HepG2 (cell line): ENCODE data around the gene ZNF804B. TPM values are rescaled to one million over a fixed set of nuclear protein-coding genes. Genes with fewer than 3 reads are reported as not detected.

Source experiments
- ATAC-seq: fragments of 200-7000 bp; cut with Tn5 transposase; 3 replicates; pipeline ENCODE4 v1.9.1; 2020; ENCODE audit warnings: mild to moderate bottlenecking, moderate library complexity
- BruUV-seq: library from RNA; stranded (reverse); fragments of 400-500 nt; replicated peaks from 2 replicates; lab custom pipeline; 2021; lab: Mats Ljungman, UMichigan
- CTCF ChIA-PET: fragments of 300-600 bp; formaldehyde crosslinking; extraction: SDS; loops from one replicate; lab custom pipeline; 2021; ENCODE audit warnings: low total read pairs, inconsistent platforms, low intra/inter-chr PET ratio; lab: Yijun Ruan, JAX
- POLR2A ChIA-PET: fragments of 350-600 bp; sonication (Branson Sonifier 250); formaldehyde crosslinking; loops from one replicate; lab custom pipeline; 2020; ENCODE audit warnings: antibody characterized with exemption, inconsistent platforms; lab: Yijun Ruan, JAX
- DNase-seq: peaks from one replicate; pipeline ENCODE4 v3.0.0-alpha.2; 2015; ENCODE audit warnings: low spot score
- FAIRE-seq: peaks from 3 replicates; lab custom pipeline; 2011; peaks lifted over from hg19 to GRCh38; lab: Jason Lieb, UNC
- H2AFZ ChIP-seq: one replicate; pipeline ENCODE4 v1.6.1; 2011; ENCODE audit warnings: low read length, inconsistent platforms
- H3K27ac ChIP-seq: fragments of 300-600 bp; 3 replicates; pipeline ENCODE4 v1.8.0; 2011; ENCODE audit warnings: mixed run types, mild to moderate bottlenecking, mixed read lengths, low read length, inconsistent platforms; ENCODE audit not compliant: insufficient read depth; ENCODE audit errors: extremely low read length
- H3K27me3 ChIP-seq, 2 experiments: fragments of 200-600 bp in 1 of 2; 2 replicates in 1 of 2; 3 replicates in 1 of 2; pipeline versions ENCODE4 v1.6.0 to v1.8.0; 2011; ENCODE audit warnings: low read length in 2 of 2, mild to moderate bottlenecking in 2 of 2, moderate library complexity in 2 of 2, inconsistent platforms in 1 of 2; ENCODE audit not compliant: insufficient read depth in 2 of 2, control insufficient read depth in 1 of 2
- H3K36me3 ChIP-seq, 2 experiments: fragments of 200-600 bp in 1 of 2; replicated peaks in 1 of 2; 2 replicates in 1 of 2; 3 replicates in 1 of 2; pipeline versions ENCODE4 v1.5.1 to v1.8.0; 2011; ENCODE audit warnings: low read length in 2 of 2, inconsistent platforms in 1 of 2; ENCODE audit not compliant: insufficient read depth in 2 of 2, control insufficient read depth in 1 of 2
- H3K4me1 ChIP-seq: 2 replicates; pipeline ENCODE4 v1.5.1; 2012; ENCODE audit warnings: low read length, inconsistent platforms; ENCODE audit not compliant: insufficient read depth
- H3K4me2 ChIP-seq: 2 replicates; pipeline ENCODE4 v1.6.0; 2011; ENCODE audit warnings: low read depth, low read length, inconsistent platforms
- H3K4me3 ChIP-seq, 3 experiments: fragments of 200-600 bp in 1 of 3; sonication (generic), shearing (Covaris generic) in 1 of 3; replicated peaks in 1 of 3; 2 replicates each; pipeline ENCODE4 v1.5.1; 2011 to 2016; ENCODE audit warnings: low read length in 3 of 3, inconsistent platforms in 2 of 3, low read depth in 2 of 3, mild to moderate bottlenecking in 2 of 3, control low read depth in 1 of 3, mixed read lengths in 1 of 3; ENCODE audit not compliant: insufficient read depth in 1 of 3
- H3K79me2 ChIP-seq: one replicate; pipeline ENCODE4 v1.6.1; 2011; ENCODE audit warnings: low read length, inconsistent platforms; ENCODE audit not compliant: insufficient read depth
- H3K9ac ChIP-seq: 2 replicates; pipeline ENCODE4 v1.6.0; 2011; ENCODE audit warnings: mild to moderate bottlenecking, low read depth, low read length, inconsistent platforms; ENCODE audit not compliant: insufficient read depth
- H3K9me3 ChIP-seq: 2 replicates; pipeline ENCODE4 v1.5.1; 2012; ENCODE audit warnings: mild to moderate bottlenecking, low read length
- H4K20me1 ChIP-seq: 2 replicates; pipeline ENCODE4 v1.6.0; 2011; ENCODE audit warnings: inconsistent platforms, mild to moderate bottlenecking, low read length, moderate library complexity; ENCODE audit not compliant: insufficient read depth
- ARID3A ChIP-seq: IDR thresholded peaks from 2 replicates; pipeline ENCODE4 v1.6.1; 2012; ENCODE audit warnings: low read depth, low read length, improper control_type of control experiment
- BCL6 ChIP-seq: IDR thresholded peaks from 2 replicates; pipeline ENCODE4 v1.6.1; 2016; ENCODE audit warnings: missing genetic modification reagents, missing compliant biosample characterization
- MED13 ChIP-seq: sonication (generic); formaldehyde crosslinking; IDR thresholded peaks from 2 replicates; pipeline ENCODE4 v1.5.0; 2020; ENCODE audit warnings: missing genetic modification reagents
- NFE2L2 ChIP-seq: fragments of 150-350 bp; IDR thresholded peaks from 2 replicates; pipeline ENCODE4 v1.6.1; 2014; ENCODE audit warnings: low read length
- NR2F1 ChIP-seq, 2 experiments: fragments of 450-650 bp in 1 of 2; formaldehyde crosslinking in 1 of 2; IDR thresholded peaks; 2 replicates each; pipeline versions ENCODE4 v1.5.0 to v1.6.1; 2016 to 2020; ENCODE audit warnings: mild to moderate bottlenecking in 1 of 2, missing compliant biosample characterization in 1 of 2, missing genetic modification reagents in 1 of 2, moderate library complexity in 1 of 2
- SNAPC2 ChIP-seq: sonication (generic); formaldehyde crosslinking; IDR thresholded peaks from 2 replicates; pipeline ENCODE4 v1.8.1; 2022; ENCODE audit warnings: mild to moderate bottlenecking, missing genetic modification reagents
- STAG1 ChIP-seq: sonication (generic); formaldehyde crosslinking; IDR thresholded peaks from 2 replicates; pipeline ENCODE4 v1.4.0; 2020; ENCODE audit warnings: missing genetic modification reagents
- XBP1 ChIP-seq: sonication (generic); formaldehyde crosslinking; IDR thresholded peaks from 2 replicates; pipeline ENCODE4 v1.5.0; 2020; ENCODE audit warnings: missing genetic modification reagents
- ZBTB1 ChIP-seq: sonication (generic); formaldehyde crosslinking; IDR thresholded peaks from 2 replicates; pipeline ENCODE4 v1.4.0; 2020; ENCODE audit warnings: missing genetic modification reagents, borderline replicate concordance
- ZFX ChIP-seq: sonication (generic); formaldehyde crosslinking; IDR thresholded peaks from 2 replicates; pipeline ENCODE4 v1.4.0; 2020; ENCODE audit warnings: mild to moderate bottlenecking, low read depth, missing genetic modification reagents, moderate library complexity
- ZNF44 ChIP-seq: sonication (generic); formaldehyde crosslinking; IDR thresholded peaks from 2 replicates; pipeline ENCODE4 v1.5.1; 2020; ENCODE audit warnings: mild to moderate bottlenecking, missing genetic modification reagents
- ZNF598 ChIP-seq: sonication (generic); formaldehyde crosslinking; IDR thresholded peaks from 2 replicates; pipeline ENCODE4 v1.5.1; 2020; ENCODE audit warnings: mild to moderate bottlenecking, missing genetic modification reagents, borderline replicate concordance
- ZNF841 ChIP-seq: sonication (generic); formaldehyde crosslinking; IDR thresholded peaks from 2 replicates; pipeline ENCODE4 v1.8.1; 2023; ENCODE audit warnings: missing genetic modification reagents, borderline replicate concordance
- ZSCAN25 ChIP-seq: sonication (generic); formaldehyde crosslinking; IDR thresholded peaks from 2 replicates; pipeline ENCODE4 v1.8.0; 2022; ENCODE audit warnings: mild to moderate bottlenecking, missing genetic modification reagents
- WGBS: methylation state at CpG from one replicate; pipeline ENCODE4 v1.1.6; 2017; ENCODE audit warnings: low lambda C conversion rate; 5-methylcytosine and 5-hydroxymethylcytosine counted together
- in situ Hi-C: cut with HindIII; loops from 2 replicates; pipeline ENCODE4 v1.10.0; 2017; ENCODE audit warnings: low pct_unique_long_range_greater_than_20kb; ENCODE audit not compliant: extremely low pct_ligation_motif_present
- intact Hi-C: fragments of 100-400 bp; cut with micrococcal nuclease; formaldehyde crosslinking; loops from one replicate; pipeline ENCODE4 v1.10.0; 2022; ENCODE audit not compliant: unreplicated experiment
- polyA plus RNA-seq, 8 experiments: library from polyadenylated mRNA; depleted of rRNA in 3 of 8; stranded (reverse) in 7 of 8; unstranded in 1 of 8; fragments of >200 nt; fragmentation: Illumina TruSeq in 4 of 8; extraction: Trizol in 4 of 8; gene quantifications; 2 replicates each; pipeline versions ENCODE4 v1.2.1 to v1.2.3, GENCODE V29; 2011 to 2016; ENCODE audit warnings: low read depth in 4 of 8, missing spikeins in 1 of 8, mixed read lengths in 1 of 8; ENCODE audit not compliant: insufficient read depth in 1 of 8
- total RNA-seq, 5 experiments: library from RNA; depleted of rRNA; stranded (reverse); fragments of >200 nt; fragmentation: Illumina TruSeq; extraction: Trizol; gene quantifications; 2 replicates each; pipeline ENCODE4 v1.2.3, GENCODE V29; 2016; ENCODE audit warnings: low read depth in 1 of 5
- TF ChIP-seq, protein P1 (sequence below): sonication (generic); formaldehyde crosslinking; conservative IDR thresholded peaks from 2 replicates; pipeline ENCODE4 v1.8.0; 2022; ENCODE audit warnings: low read depth, missing genetic modification reagents
- TF ChIP-seq, protein P2 (sequence below): sonication (generic); formaldehyde crosslinking; IDR thresholded peaks from 2 replicates; pipeline ENCODE4 v1.5.0; 2020; ENCODE audit warnings: mild to moderate bottlenecking, missing genetic modification reagents

The ZNF804B gene
- total and polyA plus RNA-seq, 2 of the 13 experiments (the other 11 are each of a cell fraction or from before 2014, with no cell fraction given), result not detected

- TF ChIP-seq, protein P1, sequence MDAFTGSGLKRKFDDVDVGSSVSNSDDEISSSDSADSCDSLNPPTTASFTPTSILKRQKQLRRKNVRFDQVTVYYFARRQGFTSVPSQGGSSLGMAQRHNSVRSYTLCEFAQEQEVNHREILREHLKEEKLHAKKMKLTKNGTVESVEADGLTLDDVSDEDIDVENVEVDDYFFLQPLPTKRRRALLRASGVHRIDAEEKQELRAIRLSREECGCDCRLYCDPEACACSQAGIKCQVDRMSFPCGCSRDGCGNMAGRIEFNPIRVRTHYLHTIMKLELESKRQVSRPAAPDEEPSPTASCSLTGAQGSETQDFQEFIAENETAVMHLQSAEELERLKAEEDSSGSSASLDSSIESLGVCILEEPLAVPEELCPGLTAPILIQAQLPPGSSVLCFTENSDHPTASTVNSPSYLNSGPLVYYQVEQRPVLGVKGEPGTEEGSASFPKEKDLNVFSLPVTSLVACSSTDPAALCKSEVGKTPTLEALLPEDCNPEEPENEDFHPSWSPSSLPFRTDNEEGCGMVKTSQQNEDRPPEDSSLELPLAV (CRISPR knock-in tag), result no peak
- no peak for TF ChIP-seq ZNF598
- no peak for TF ChIP-seq ARID3A
- no peak for TF ChIP-seq ZFX (CRISPR knock-in tag)
- TF ChIP-seq, all 625 proteins: peak for 0
Measured at GRCh38 chr7:89264126-89264525, 504.6 kb downstream of the ZNF804B start (continued).

DNA sequence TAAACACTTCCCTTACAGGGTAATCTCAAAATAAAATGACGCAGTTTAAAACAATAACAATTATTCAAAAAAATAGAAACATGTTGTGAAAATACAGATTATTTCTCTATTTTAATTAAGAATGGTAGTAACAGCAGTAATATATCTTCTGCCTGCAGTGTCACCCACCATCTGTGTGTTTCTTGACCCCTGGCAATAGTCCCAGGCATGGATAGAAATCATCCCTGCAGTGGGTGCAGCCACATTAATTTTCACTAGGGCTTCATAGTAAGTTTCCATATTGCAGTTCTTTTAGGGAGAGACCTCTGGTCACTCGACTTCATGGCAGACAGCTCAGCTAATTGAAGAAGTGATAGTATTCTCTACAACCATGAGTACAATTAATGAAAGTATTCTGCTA, 506.1 kb downstream of the ZNF804B start:
- H3K9me3 ChIP-seq, result no peaks in the 10 kb centered on the region; the same call in 1 of the 2 replicates
- H3K4me2 ChIP-seq, result no peak overlapping the region
- CTCF ChIA-PET, result no interaction called here
- intact Hi-C loops, result no loop called here
- H3K36me3 ChIP-seq, result no peaks in the 10 kb centered on the region
- no peak overlapping the region for H2AFZ ChIP-seq
- DNase-seq, result no peak
- WGBS, result 4% methylated on average over 2 of the region's 2 CpGs
- no peaks in the 10 kb centered on the region for H4K20me1 ChIP-seq
- POLR2A ChIA-PET, result no interaction called here
- H3K9ac ChIP-seq, result no peak overlapping the region
- BruUV-seq, result no TSS peak
- no peak overlapping the region for H3K4me3 ChIP-seq
- H3K27ac ChIP-seq, result no peak overlapping the region
- no peaks in the 10 kb centered on the region for H3K4me1 ChIP-seq
- H3K27me3 ChIP-seq, result no peaks in the 10 kb centered on the region
- in situ Hi-C loops, result no loop called here
- no peak for ATAC-seq
- no peaks in the 10 kb centered on the region for H3K79me2 ChIP-seq
- FAIRE-seq, result no peak
- TF ChIP-seq ZNF841 (CRISPR knock-in tag) (no peak), MED13 (no peak), STAG1 (CRISPR knock-in tag) (no peak), BCL6 (CRISPR knock-in tag) (no peak), ZNF44 (no peak), ZBTB1 (CRISPR knock-in tag) (no peak), SNAPC2 (CRISPR knock-in tag) (no peak), ZSCAN25 (CRISPR knock-in tag) (no peak), NFE2L2 (no peak), NR2F1 (CRISPR knock-in tag; IDR thresholded peaks at IDR 0.05) (no peak), XBP1 (CRISPR knock-in tag) (no peak)
- TF ChIP-seq, protein P2, sequence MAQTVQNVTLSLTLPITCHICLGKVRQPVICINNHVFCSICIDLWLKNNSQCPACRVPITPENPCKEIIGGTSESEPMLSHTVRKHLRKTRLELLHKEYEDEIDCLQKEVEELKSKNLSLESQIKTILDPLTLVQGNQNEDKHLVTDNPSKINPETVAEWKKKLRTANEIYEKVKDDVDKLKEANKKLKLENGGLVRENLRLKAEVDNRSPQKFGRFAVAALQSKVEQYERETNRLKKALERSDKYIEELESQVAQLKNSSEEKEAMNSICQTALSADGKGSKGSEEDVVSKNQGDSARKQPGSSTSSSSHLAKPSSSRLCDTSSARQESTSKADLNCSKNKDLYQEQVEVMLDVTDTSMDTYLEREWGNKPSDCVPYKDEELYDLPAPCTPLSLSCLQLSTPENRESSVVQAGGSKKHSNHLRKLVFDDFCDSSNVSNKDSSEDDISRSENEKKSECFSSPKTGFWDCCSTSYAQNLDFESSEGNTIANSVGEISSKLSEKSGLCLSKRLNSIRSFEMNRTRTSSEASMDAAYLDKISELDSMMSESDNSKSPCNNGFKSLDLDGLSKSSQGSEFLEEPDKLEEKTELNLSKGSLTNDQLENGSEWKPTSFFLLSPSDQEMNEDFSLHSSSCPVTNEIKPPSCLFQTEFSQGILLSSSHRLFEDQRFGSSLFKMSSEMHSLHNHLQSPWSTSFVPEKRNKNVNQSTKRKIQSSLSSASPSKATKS, result no peak
